GM19467 (cell line): ENCODE measurements around the gene CLHC1.
"Not testable (repeated sequence)": the region's sequence is repeated elsewhere in the genome, so short reads cannot be mapped to it uniquely, and the experiment has no call there.

Experiments
- ATAC-seq: cut with Tn5 transposase; IDR thresholded peaks from one replicate; pipeline ENCODE4 v1.9.1; 2021; ENCODE audit warnings: mild to moderate bottlenecking, moderate library complexity; ENCODE audit not compliant: unreplicated experiment

Gene CLHC1

DNA sequence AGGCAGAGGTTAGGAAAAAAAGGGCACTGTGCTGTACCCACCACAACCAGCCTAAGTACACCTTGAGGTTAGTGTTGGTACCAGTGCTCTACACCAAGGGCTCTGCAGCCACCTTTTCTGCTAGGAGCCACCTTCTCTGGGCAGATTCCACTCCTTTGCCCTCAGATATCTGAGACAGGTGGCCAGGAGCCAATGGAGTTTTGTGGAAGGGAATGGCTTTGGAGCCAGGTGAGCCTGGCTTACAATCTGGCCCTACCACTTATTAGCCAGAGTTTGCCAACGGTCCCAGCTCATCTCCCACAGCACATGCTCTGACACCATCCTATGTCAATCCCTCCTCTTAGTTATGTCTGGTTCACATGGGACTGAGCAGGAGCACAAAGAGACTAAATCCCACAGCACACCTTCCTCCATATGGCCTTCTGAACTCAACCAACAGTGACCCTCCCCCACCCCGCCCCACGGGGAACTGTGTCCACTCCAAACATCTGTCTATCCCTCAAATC is 77.5 kb downstream of the CLHC1 start:
- no peak for ATAC-seq

DNA sequence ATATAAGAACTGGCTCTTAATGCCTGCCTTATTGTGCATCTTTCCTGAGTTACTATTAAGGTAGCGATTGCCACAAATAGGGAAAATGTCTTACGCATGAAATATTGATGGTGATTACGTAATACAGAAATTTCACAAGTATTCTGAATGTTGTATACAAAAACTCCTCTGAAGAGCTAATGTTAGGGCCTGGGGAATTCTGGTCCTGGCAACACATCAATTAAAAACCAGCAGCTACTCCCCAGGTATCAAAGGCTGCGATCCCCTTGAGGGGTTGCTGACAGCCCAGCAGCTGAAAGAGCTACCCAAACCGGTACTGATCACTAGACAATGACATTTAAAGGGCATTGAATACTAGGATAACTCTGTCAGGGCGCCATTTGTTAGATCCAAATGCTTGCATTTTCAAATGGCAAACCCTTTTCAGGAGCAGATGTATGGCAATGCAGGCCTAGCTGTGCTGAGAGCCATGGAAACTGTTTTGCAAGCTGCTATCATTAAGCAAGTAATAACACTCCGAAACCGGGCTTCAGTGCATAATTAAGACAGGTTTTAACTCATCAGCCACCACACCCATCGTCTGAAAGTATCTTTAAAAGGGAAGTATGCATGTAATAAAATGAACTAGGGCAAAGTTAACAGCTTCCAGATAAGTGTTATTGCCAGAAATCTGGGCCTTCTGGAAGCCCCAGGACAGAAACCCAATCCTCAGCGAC is 78.4 kb downstream of the CLHC1 start:
- ATAC-seq, result no peak

DNA sequence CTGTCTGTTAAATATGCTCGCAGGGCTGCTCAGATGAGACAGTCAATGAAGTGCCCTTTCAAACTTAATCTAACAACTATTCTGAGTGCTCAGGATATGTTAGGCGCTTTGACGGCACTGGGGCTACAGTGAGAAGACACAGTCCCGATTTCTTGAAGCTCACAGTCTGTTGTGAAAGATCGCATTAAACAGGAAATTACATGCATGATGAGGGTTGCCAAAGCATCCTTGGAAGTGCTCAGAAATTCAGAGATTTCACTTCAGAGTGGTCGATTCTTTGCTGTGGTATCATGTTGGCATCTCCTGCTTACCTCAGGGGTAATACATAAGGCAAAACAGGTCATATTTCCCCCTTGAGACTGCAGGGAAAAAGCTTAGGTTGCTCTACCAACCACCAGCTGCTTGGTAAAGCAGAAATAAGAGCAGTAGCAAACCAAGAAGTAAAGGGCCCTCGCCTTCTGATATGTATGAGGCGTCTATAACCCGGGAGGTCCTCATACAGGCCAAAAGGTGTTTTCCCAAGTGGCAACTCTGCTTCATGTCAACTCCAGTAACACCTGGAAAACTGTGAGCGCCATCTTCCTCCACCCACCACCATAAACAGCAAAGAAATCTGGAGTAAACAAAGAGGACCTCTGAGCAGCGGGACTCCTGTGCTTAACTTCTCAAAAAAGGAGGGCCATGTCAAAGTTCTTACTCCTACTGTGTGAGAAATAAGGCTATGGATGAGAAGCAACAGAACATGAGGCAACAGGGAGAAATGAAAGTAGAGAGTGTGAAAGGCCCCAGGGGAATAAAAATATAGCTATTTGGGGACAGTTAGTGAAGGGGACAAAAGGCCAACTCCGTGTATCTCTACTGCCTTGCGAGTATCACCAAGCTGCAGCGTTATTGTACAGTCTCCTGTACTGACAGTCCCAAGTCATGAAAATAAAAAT is 79.3 kb downstream of the CLHC1 start:
- no peak for ATAC-seq

DNA sequence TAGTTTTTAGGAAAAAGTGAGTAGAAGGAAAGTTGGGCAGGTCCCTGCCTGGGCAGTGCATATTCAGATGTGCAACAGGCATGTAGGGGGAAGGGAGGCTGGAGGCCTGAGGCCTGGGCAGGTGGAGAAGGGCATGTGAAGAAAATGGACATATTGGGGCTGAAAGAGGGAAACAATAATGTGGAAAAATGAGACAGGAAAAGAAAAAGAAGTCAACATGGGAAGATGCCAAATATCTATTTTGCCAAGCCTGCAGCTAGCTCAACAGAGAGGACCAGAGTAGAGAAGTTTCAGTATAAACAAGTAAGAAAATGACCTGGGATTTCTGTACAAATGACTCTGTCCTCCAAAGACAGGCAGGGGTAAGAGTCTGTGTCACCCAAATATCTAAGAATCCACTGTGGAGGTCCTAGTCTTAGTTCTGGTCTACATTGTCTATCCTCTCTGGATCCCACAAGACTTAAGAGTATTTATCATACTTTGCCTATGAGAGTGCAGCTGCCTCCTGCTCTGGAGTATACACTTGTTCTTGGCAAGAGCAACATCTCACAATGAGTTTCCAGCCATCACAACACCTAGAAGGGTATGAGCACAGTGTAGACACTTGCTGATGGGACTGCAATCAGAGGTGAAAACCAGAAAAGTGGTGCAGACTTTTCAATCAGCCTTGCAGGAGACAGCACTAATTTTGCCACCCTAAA is 80.2 kb downstream of the CLHC1 start:
- no peak for ATAC-seq

DNA sequence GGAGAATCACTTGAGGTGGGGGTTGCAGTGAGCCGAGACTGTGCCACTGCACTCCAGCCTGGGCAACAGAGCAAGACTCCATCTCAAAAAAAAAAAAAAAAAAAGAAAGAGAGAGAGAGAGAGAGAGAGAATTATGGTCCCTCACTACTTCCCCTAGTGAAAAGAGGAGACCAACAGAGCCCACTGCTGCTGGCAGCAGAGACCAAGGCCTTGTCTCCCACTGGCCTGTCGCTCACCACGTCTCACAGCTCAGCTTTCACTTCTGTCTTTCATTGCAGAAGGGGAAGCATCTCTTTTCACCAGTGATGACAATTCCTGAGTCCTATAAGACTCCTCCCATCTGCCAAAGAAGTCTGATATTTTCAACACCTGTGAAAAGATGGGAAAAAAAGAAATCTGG is 81.3 kb downstream of the CLHC1 start:
- peak; percentile 68 for ATAC-seq

DNA sequence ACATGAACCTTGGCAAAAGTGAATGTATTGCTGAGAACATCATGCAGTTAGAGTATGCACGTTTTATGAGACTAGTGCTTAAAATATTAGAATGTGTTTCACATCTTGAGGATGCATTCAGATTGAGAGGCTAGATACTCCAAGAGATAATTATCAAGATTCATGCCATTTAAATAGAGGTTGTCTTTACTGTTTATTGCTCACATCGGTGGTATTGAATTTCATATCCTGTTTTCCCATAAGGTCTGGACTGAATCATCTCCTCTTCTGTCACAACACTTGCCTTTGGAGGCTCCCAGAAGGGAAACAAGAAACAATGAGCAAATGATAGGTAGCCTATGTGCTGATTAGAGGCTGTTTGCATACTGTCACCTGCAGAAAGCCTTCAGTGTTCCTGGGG is 83.8 kb downstream of the CLHC1 start:
- no peak for ATAC-seq

DNA sequence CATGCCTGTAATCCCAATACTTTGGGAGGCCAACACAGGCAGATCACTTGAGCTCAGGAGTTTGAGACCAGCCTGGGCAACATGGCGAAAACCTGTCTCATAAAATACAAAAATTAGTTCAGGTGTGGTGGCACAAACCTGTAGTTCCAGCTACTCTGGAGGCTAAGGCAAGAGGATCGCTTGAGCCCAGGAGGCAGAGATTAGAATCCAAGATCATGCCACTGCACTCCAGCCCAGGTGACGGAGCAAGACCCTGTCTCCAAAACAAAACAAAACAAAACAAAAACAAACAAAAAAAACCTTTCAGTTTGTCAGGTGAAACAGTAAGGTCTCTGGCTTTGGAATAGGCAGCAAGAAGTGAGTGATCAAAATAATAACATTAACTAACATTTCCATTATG is 84.6 kb downstream of the CLHC1 start:
- ATAC-seq, result no peak

DNA sequence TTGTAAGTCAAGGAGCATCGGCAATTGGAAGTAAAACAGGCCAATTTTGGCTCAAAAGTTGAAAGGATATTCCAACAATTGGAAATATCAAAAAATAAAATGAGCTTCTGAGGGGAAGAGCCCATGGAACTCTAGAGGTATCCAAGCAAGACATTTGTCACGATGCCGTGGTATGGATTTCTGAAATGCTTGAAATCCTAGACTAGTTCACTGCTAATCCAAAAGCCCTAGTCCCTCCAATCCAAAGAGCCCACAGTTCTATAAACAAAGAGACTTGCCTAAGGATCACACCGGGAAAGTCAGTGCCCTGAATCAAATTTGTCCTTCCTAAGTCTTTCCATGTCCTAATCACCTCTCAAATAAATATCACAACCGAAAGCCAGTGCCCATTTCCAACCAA is 85.1 kb downstream of the CLHC1 start:
- ATAC-seq, result no peak

DNA sequence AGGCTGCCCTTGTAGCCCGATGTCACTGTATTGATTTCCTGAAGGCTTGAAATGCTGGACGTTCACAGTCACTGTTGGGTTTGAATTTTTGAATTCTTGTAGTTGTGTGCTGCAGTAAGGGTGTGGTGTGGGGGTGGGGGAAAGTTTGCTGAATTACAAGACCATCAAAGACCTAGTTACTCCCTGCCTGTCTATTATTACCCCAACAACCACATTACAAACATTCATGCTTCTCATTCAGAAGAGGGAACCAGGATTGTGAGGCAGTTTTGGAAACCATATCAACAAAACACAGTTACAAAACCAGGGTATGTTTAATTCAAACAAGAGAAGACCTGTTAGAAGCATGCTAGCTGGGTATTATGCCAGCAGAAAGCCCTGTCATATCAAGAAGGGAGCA is 85.8 kb downstream of the CLHC1 start:
- no peak for ATAC-seq

DNA sequence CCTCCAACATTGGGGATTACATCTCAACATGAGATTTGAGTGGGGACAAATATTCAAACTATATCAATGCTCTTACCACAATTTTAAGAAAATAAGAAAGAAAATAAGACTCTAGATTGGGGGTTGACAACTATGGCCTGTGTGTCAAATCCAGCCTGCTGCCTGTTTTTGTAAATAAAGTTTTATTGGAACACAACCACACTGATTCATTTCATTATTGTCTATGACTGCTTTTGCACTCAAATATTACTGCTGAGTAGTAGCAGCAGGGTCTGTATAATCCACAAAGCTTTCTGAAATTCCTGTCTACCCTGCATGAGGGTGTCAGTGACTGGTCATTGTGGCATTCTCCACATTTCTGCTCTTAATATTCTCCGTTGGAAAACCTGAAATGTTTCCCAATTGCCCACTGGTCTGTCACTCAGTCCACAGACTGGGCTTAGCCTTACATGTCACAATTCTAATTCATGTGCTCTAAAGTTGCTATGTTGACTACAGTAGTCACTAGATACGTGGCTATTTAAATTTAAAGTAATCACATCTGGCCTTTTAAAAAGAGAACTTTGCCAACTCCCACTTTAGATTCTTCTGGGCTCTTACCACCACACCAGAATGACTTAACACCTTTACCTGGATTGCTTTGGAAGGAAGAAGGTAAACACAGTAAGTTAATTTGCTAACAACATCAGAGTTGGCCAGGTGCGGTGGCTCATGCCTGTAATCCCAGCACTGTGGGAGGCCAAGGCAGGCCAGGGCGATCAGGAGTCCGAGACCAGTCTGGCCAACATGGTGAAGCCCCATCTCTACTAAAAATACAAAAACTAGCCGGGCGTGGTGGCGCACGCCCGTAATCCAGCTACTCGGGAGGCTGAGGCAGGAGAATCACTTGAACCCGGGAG is 86.9 kb downstream of the CLHC1 start:
- ATAC-seq, result no peak

DNA sequence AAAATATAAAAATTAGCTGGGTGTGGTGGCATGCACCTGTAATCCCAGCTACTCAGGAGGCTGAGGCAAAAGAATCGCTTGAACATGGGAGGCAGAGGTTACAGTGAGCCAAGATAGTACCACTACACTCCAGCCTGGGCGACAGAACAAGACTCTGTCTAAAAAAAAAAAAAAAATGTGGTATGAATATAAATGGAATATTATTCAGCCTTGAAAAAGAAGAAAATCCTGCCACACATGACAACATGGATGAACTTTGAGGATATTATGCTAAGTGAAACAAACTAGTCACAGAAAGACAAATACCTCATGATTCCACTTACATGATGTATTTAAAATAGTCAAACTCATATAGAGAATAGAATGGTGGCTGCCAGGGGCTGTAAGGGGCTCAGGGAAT is 88.4 kb downstream of the CLHC1 start:
- not testable (repeated sequence) for ATAC-seq

DNA sequence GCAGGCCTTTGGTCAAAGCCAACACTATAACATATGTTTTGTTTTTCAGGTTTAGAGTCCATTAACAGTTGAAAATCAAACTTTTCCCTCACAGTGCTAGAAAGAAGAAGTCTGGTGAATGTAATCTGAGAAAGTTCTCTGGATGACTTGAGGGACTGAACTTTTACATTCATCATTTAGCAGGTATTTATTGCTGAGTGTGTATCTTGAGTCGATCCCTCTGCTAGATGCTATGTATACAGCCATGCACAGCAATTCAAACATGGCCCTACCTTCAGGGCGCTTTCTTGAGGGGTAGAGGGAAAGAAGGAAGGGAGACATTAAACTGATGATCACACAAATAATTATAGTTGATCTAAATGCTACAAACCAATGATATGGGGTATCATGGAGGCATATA is 89.6 kb downstream of the CLHC1 start:
- ATAC-seq, result no peak

DNA sequence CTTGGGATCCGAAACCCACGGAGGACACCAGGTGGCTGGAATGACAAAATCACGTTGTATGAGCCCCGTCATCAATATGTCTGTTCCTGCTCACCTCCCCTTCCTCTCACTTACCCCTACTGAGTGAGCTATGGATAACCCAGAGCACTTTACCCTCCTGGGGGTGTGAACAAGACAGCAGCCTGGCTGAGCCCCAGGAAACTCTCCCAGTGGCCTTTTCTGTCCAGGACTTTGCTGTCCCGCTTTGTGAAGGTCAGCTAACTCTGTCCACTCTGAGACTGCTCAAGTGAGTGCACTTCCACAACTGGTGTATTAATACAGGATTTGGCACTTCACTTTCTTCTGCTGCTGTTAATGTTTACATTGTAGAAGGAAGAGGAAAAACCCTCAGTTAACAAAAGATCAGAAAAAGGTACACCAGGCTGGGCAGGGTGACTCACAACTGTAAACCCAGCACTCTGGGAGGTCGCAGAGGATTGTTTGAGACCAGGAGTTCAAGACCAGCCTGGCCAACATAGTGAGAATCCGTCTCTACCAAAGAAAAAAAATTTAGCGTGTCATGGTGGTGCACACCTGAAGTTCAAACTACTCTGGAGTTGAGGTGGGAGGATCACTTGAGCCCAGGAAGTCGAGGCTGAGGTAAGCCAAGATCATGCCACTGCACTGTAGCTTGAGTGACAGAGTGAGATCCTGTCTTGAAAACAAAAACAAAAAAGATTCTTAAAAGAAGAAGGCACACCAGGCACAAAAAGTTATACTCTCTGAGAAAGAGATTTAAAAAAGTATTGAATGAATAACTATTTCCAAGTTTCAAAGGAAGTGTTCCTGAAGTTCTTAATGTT is 90.3 kb downstream of the CLHC1 start:
- ATAC-seq, result no peak

DNA sequence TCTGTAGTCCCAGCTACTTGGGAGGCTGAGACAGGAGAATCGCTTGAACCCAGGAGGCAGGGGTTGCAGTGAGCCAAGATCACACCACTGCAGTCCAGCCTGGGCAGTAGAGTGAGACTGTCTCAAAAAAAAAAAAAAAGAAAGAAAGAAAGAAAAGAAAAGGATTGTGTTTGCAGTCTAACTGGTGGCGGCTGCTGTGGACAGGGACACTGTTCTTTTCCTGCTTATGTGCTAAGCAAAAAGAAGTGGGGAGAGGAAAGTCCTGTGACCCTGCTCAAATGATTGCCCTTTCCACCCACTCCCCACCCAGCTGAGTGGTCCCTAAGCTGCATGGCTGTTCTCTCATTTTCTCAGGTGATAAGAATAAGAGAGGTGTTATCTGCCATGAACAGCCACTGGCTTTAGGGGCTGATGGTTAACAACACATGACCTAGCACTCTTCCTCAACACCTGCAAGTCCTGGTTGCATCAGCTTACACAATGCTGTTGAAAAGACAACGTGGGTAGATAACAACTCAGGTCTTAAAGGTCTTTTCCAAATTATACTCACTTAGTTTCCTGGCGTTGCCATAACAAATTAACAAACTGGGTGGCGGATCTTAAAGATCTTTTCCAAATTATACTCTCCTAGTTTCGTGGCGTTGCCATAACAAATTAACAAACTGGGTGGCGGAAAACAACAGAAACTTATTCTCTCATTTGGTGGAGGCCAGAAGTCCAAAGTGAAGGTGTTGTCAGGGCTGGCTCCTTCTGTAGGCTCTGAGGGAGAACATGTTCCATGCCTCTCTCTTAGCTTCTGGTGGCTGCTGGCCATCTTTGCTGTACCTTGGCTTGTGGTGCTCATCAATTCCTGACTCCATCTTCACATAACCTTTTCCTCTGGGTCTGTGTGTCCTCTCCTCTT is 91.5 kb downstream of the CLHC1 start:
- no peak for ATAC-seq

DNA sequence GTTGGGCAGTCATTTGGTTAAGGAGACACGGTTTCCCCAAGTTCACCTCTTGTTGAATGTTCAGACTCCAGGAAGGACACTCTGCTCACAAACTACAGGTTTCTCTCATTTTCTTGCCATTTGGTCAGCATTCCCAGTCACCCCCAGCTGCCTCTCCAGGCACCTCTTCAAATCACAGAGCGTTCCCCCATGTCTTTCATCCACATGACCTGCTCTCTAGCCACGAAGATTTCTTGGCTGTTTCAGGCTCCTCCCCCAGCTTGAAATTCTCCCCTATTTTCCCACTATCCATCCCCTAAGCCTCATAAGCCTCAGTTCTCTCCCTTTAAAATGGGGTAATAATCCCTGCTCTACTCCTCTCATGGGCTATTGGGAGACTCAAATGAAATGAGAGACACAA is 92.8 kb downstream of the CLHC1 start:
- ATAC-seq, result no peak

DNA sequence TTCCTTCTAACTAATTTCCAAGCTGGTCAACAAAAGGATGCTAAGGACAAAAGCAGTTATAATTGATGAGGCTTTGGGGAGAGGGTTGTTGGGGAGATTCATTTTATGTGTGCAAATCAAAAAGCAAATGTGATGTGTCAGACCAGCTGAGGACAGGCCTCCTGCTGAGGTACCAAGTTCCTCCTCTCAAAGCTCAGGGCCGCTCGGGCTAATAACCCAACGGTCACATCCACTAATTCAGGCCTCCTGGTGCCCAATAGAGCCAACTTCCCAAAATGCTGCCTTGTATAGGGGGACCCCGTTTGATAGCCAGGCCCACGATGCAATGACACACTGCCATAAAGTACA is 93.2 kb downstream of the CLHC1 start:
- no peak for ATAC-seq

DNA sequence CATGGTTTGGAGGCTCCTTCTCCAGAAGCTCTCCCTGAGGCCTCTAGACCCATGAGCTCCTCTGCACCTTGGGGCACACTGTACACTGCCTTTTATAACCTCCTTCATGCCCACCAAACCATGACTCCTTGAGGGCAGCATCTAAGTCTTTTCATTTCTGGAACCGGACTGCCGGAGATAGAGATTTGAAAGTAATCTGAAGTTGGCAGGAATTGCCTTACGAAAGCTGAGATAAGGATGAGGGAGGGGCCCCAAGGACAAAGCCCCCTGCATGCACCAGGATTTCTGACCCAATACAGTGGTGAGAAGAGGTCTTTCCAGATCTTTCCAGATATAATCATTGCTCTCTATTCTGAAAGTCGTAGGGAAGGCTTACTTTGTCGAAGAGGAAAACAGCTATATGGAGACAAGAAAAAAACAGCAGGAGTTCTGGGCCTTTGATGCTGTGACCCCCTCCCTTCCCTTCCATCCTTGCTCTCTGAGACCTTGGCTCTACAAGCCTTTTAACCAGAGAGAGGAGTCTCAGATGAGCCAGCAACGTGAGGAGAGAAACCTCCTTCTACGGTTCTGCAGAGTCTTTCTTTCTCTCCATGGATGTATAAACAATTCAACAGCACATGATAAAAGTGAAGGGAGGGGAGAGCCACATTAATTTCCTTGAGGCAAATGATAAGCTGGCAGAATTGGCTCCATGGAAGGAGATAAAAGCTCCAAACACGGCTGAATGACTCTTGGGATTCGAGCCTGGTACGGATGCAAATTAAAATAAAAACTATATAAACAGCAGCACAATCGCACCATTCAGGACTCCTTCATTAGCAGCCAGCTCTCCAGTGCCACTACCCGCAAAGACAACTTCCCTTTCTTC is 93.8 kb downstream of the CLHC1 start:
- ATAC-seq, result no peak
